ENCODE data around the gene CTAG1A.
"Not testable (repeated sequence)": the region's sequence is repeated elsewhere in the genome, so short reads cannot be mapped to it uniquely, and the experiment has no call there.

The CTAG1A gene

GRCh38 chrX:154620767-154621414, 36.0 kb downstream of the CTAG1A start:
- DNase-seq, result not testable (repeated sequence)

- DNase-seq, result not testable (repeated sequence)
Observed at GRCh38 chrX:154628960-154629359, 44.0 kb downstream of the CTAG1A start.

GRCh38 chrX:154630949-154631348, 46.0 kb downstream of the CTAG1A start:
- not testable (repeated sequence) for DNase-seq

GRCh38 chrX:154633661-154634060, 48.7 kb downstream of the CTAG1A start:
- DNase-seq, result not testable (repeated sequence)
